Esophagus squamous epithelium (tissue), 4 donors: Measurements from ENCODE around the gene TTC17.
"Not testable (repeated sequence)": the region's sequence is repeated elsewhere in the genome, so short reads cannot be mapped to it uniquely, and the experiment has no call there.

Source experiments
- CTCF ChIP-seq, 6 experiments: fragments of 450-650 bp in 4 of 6; fragments of 200-600 bp in 2 of 6; sonication (generic) in 2 of 6; IDR thresholded peaks; one replicate each; pipeline ENCODE4 v1.5.1; 2016 to 2019; ENCODE audit warnings: antibody characterized with exemption in 6 of 6, mild to moderate bottlenecking in 4 of 6, moderate library complexity in 4 of 6
- POLR2A ChIP-seq, 4 donors: fragments of 450-650 bp; IDR thresholded peaks; one replicate each; pipeline ENCODE4 v1.6.1; 2017; ENCODE audit warnings: antibody characterized with exemption in 4 of 4, mild to moderate bottlenecking in 4 of 4, moderate library complexity in 3 of 4

- TF ChIP-seq POLR2A, CTCF (IDR thresholded peaks at IDR 0.05): not testable (repeated sequence)
These were observed 43.1 kb downstream of the TTC17 start for GRCh38 chr11:43401811-43402210.
